ENCODE results near the gene RAPGEF1.
A peak's percentile ranks its signal among the peaks of the same experiment; 100 is the strongest.

RAPGEF1 gene

DNA sequence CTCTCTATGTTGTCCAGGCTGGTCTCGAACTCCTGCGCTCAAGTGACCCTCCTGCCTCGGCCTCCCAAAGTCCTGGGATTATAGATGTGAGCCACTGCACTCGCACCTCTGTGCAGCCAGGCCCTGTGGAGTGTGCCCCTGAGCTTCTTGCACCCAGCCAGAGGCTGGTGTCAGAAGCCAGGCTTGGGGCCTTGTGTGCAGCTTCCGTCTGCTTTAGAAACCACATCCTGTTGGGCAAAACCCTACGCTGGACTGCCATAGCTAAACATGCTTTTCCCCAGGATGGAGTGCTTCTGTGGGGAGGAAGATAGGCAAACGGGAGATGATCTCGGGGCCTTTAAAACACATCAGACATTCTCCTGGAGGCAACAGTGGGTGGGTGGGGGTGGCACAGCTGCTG lies 154.5 kb downstream of the RAPGEF1 start:
- peak; percentile 60 for DNase-seq (ENCODE audit: low spot score)

DNA sequence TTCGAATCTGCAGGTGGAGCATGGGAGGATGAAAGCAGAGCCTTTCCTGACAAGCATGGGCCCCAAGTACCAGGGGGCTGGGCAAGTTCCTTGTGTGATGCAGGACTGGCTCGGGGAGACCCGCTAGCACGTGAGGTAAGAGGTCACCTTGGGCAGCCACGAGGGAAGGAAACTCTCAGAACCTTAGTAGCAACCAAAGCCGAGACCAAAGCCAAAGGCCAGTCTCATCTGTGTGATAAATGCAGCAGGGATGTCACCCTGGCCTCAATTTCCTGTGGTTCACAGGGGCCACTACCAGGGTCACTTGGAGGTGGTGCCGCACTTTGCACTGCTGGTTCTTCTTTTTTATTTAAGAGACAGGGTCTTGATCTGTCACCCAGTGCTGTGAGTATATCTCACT lies 155.0 kb downstream of the RAPGEF1 start:
- no peak for DNase-seq (ENCODE audit: low spot score)

DNA sequence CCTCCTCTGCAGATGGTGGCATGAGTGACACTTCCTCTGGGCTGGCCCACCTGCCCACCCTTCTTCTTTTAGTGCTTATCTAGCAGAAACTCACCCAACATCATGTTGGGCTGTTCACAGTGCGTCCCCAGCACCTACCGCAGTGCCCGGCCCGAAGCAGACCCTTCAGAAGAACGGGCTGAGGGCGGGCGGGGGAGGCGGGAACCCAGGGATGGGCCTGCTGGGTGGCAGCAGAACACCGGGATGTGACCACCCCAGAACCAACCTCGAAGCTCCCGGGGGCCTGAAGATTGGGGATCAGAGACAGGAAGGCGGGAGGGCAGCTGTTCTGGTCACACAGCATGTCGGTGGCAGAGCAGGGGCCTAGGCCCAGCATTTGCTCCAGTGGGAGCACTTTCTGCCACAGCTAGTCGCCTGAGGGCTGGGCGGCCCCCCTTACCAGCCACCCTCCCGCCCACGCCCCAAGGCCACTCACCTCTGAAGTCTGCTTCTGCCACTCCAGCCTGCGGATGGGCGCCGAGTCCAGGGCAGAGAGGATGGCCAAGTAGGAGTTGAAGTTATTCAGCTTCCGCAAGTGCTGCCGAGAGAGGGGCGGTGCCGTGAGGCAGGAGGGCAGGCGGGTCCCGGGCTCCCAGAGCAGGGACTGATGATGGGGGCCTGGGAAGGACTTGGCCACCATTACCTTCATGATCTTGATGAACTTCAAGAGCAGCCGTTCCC lies 155.9 kb downstream of the RAPGEF1 start:
- DNase-seq (ENCODE audit: low spot score), result no peak

DNA sequence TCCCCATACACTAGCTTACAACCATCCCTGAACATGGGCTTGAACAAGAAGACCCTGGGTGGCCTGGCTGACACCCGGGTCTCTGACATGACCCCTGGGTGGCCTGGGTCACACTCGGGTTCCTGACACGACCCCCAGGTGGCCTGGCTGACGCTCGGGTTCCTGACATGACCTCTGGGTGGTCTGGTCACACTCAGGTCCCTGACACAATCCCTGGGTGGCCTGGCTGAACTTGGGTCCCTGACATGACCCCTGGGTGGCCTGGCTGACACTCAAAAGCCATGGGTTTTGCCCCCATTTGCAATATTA lies 156.6 kb downstream of the RAPGEF1 start:
- no peak for DNase-seq (ENCODE audit: low spot score)

DNA sequence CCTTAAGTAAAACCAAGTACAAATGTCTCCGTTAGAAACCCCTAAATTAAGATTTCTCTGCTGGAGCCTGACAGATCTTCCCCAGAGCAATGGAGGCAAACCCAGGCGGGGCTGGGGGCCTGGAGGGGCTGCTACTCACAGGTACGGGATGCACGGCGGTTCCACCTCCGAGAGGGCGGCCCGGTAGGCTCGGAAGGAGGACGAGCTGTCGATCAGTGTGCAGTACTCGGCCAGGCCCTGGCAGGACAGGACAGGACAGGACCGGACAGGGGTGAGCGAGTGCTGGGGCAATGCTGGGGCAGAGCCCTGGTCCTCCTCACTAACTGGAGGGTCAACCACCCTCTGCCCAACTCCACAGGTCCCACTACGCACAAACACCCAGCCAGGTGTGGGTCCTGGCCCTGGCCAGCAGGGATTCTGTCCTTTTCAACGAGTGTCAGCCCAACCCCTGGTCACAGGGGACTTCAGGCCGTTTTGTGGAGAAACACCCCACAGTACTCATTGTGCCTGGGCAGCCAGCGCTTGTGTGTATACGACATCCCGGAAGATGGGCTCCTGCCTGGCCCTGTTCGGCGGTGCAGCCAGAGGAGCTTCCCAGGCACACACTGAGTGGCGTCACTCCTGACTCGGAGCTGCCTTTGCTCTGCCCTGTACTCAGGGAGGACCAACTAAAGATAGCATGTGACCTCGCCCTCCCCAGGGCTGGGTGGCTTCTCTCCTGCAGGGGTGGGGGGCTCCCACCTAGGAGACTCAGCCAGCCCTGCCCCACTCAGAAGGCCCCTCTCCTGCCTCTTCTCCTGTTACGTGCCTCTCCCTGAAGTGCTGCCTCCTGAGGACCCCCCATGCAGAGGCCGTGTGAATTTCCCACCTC lies 157.2 kb downstream of the RAPGEF1 start:
- no peak for DNase-seq (ENCODE audit: low spot score)

DNA sequence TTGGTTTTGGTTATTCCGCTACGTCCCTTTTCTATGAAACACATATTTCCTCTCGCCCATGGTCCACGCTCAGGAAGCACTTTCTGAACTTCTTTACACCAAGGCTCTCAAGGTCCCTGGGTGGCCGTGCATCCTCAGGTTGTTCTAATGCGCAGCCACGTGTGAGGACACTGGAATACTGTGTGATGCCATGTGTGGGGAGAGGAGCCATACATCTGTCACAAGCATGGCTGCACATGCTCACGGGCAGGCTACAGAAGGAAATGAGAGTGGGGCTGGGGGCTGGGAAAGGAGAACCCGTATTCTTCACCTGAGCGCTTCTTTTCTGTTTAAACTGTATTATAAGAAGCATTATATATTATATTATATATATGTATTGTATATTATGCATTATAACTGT lies 157.8 kb downstream of the RAPGEF1 start:
- no peak for DNase-seq (ENCODE audit: low spot score)

DNA sequence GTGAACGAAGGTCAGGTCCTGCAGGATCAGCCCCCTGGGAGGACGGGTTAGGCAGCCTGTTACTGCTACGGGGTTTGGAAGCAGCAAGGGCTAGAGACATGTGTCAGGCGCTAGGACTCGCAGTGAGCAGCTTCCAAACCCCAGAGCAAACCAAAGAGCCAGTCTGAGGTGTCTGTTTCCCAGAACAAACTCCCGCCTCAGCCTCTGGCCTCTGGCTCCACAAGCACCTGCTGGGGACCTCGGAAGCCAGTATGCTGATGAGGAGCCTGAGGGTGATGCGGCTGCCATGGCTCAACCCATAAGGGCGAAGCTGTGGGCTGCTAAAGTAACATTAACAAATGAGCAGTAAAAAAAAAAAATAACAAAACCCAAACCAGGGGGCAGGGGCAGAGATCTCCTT lies 159.5 kb downstream of the RAPGEF1 start:
- DNase-seq (ENCODE audit: low spot score), result no peak

DNA sequence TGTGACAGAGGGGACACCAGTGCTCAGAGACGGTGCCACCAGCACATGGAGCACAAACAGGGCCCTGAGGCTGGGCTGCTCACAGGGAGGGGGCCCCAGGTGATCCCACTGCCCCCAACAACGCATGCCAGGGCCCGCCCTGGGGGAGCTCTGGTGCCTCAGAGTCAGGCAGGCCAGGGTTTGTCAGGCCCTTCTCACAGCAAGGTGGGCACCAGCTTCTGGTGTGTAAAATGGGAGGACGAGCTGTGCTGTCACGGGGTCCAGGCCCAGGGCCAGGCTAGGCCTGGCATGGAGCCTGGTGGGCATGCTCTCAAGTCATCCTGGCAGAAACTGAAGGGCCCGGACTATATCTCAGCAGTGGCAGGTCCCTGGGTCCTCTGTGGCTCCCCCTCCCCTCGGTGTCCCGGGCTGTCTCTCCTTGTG lies 160.1 kb downstream of the RAPGEF1 start:
- peak; percentile 45 for DNase-seq (ENCODE audit: low spot score)

DNA sequence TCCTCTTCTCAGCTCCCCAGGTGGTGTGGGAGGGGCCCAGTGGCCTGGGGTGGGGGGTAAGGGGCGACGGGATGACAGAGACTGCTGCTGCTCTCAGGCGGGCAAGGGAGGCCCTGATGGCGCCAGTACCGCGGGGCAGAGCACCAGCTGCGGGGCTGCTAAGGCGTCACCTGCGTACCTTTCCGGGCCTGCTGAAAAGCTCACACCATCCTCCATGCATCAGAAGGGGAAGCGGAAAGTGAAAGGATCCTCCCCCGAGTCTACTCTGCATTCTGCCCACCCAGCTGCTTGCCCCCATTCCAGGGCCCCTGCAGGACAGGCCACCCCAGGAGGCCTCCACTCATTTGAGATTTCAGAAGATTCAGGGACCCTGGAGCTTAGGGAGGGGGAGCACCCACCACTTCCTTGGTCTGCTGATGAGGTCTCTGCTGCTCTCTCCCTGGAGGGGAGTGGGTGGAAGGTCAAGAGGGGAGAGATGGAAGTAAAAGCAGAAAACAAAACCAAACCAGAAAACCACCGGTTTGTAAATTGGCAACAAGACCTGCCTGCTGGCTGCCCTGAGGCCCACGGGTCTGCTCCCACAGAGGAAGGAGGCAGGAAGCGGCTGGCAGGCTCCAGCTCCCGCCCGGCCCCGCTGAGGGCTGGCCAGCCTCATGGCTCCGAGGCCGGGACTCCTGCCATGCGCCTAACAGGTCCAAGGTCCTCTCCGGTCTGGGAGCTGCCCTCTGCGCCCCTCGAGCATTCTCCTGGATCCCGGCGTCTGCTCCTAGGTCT lies 161.0 kb downstream of the RAPGEF1 start:
- DNase-seq (ENCODE audit: low spot score), result peak; percentile 55

DNA sequence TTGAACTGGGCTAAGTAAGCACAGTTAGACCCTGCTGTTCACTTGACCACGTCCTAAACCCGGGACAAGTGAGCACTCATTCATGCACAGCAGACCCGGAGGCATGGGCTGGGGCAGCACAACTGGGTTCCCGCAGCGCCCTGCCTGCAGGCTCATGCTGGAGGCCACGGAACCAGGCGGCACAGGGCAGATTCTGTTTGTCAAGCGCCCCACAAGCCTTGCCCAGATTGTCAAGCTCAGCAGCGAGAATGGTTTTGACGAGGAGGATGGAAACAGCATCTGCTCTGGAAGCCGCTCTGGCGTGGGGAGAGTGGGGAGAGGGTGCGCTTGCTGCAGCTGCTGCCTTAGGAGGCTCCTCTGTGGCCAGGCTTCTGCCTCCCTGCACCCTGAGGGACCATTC lies 161.9 kb downstream of the RAPGEF1 start:
- peak; percentile 67 for DNase-seq (ENCODE audit: low spot score)

DNA sequence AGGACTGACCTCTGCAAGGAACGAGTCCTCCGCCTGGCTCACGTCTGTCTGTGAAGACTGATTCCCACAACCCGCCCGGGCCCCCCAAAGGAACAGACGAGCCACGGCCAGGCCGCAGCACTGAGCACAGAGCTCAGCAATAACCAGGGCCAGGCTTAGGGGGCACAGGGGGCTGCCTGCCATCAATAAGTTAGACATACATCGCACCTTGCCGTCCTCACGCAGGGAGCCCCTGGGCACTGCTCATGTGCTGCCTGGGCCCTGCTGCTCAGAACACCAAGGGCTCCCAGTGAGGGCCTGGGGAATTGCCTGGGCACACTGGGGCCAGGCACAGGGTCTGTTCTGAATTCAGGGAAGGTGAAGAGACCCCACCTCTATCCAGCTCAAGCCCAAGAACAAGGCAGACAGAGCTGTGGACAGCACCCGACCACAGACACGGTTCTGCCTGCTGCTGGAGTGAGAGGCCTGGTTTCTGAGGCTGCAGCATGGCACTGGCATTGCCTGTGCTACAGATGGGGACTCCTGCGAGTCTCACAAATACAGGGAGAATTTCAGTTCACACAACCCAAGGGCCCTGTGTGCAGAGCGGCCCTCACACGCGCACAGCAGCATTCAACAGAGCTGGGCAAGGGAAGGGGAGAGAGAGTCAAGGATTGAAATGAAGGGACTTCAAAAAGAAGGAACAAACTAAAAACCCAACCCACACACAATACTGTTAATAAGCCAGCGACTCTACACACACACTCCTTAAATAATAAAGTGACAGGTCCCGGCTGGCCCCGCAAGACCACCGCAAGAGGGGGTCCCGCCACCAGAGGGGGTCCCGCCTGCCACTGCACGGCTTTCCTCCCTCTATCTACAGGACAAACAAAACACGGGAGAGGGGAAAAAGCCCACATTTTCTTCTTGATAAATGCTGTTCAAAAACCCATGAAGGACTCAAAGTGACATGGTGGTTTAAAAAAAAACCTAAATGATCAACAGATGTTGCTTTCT lies 162.6 kb downstream of the RAPGEF1 start:
- DNase-seq (ENCODE audit: low spot score), result peak; percentile 3

DNA sequence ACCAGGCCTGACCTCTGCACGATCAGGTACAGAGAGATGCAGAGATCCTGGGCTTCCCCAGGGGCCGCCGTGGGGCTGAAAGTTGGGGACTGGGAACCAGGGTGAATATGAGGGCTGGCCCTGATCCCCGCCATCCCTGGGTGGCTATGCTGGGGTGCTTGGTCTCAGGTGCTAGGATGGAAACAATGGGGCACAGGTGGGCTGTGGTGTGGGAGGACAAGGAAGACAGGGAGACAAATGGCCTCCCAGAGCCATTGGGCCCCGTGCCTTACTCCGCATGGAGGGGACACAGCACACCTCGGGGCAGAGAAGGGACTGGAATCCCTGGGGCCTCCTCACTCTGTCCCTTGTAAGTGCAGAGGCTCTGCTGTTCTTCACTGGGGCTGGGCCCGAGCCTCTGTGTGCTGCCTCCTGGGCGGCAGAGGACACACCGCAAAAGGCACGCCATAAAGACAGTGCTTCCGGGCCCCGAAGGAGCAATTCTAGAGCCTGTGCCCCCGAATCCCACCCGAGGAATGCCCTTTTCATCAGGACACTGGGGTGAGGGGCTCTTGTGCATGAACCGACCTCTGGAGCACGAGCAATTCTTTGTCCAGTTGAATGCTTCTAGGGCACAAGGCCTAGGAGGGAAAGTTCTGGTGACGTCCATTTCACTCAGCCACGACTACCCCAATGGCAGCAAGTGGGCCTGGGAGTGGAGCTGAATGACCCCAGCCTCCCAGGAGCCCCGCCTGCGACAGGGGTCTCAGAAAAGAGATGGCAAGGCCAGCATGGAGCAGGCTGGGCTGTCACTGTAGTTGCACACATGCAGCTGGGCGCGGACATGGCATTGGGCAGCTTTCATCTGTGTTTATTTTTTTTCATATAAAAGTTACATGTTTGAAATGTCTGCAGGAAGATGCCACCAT lies 163.7 kb downstream of the RAPGEF1 start:
- DNase-seq (ENCODE audit: low spot score), result no peak

DNA sequence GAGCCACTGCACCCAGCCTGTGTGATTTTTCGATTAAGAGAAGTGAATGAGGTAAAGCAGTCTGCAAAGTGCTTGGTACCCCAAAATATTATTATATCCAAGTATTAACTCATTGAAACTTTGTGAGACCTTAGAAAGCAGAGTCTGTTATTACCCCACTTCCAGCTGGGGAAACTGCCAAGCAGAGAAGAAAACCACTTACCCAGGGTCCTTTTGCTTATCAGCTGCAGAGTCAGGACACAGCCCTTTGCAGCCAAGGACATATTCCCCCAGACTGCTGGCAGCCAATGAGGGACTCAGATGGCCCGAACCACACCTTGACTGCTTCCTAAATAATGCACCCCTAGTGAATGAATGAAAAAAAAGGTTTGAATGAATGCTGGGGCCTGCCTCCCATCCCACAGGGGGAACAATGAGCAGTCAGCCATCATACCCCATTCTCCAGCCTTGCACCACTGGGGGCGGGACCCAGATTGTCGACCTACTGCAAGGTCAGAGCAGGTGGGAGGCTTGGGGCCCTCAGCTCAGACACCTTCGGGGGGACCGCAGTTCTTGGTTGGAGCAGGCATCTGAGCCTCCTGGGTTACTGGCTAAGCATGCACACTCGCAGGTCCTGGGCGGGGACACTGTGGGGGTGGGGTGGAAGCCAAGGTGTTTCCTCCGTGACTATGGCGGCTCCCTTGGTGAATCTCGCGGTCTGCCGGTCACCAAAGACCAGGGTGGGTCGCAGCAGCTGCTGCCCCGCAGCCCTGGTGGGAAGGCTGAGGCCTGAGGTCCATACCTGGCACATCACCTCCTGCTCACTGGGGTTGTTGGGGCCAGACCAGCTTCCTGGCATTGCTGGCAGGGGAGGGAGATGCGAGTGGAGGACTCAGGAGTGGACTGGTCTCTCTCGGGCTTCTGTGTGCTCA lies 164.9 kb downstream of the RAPGEF1 start:
- peak; percentile 1 for DNase-seq (ENCODE audit: low spot score)

DNA sequence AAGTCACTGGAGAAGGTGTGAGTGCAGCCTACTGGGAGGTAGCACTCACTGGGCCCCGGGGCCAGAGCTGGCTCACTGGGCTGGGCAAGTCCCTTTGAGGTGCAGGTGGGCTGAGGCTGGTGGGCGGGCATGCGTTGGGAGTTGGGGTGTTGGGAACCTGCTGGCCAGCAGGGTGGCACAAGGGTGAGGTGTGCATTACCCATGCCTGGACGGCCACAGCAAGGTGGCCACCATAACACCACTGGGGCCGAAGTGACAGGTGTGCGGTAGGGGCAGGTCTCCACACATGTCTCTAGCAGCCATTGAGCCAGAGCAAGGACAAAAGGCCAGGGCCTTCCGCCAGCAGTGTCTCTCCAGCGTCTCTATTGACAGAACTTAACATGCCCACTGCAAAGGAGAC lies 172.0 kb downstream of the RAPGEF1 start:
- no peak for DNase-seq (ENCODE audit: low spot score)

DNA sequence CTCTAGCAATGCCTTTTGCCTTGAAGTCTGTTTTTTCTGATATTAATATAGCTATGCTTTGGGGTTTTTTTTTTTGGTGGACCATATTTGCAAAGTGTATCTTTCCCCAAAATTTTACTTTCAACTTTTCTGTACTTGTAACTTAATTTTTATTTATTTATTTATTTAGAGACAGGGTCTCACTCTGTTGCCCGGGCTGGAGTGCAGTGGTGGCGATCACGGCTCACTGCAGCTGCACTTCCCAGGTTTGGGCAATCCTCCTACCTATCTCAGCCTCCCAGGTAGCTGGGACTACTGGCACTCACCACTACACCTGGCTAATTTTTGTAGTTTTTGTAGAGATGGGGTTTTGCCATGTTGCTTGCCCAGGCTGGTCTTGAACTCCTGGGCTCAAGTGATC lies 173.7 kb downstream of the RAPGEF1 start:
- DNase-seq (ENCODE audit: low spot score), result no peak

DNA sequence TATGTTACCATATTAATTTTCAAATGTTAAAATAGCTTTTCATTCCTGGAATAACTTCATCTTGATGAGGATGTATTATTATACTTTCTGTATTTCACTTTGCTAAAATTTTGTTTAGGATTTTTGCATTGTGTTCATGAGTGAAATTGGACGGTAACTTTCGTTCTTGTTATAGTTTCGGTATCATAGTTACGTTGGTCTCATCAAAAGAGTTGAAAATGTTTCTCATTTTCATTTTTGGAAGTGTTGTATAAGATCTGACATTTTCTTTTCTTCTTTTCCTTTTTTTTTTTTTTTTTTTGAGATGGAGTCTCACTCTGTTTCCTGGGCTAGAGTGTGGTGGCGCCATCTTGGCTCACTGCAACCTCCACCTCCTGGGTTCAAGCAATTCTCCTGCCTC lies 174.5 kb downstream of the RAPGEF1 start:
- DNase-seq (ENCODE audit: low spot score), result no peak

DNA sequence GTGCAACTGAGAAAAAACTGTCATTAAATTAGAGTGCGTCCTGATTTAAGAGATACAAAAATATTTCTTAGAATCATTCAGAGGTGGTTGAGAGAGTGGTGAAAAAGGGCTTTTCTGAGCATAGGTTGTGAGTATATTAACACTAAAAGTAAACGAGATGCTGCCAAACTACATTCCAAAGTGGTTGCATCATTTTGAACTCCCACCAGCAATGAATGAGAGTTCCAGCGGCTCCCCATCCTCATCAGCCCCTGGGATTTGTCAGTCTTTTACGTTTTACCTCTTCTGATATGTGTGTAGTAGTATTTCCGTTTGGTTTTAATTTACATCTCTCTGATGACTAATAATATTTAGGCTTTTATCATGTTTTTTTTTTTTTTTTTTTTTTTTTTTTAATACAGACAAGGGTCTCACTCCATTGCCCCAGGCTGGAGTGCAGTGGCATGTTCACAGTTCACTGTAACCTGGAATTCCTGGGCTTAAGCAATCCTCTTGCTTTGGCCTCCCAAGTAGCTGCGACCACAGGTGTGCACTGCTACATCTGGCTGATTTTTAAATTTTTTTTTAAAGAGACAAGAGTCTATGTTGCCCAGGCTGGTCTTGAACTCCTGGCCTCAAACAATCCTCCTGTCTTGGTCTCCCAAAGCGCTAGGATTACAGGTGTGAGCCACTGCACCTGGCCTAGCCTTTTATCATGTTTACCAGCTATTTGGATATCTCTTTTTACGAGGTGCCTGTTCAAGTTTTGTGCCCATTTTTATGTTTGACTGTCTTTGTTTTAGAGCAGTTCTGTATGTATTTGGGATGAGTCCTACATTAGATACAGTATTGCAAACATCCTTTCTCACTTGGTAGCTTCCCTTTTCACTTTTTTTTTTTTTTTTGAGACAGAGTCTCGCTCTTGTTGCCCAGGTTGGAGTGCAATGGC lies 177.6 kb downstream of the RAPGEF1 start:
- no peak for DNase-seq (ENCODE audit: low spot score)

DNA sequence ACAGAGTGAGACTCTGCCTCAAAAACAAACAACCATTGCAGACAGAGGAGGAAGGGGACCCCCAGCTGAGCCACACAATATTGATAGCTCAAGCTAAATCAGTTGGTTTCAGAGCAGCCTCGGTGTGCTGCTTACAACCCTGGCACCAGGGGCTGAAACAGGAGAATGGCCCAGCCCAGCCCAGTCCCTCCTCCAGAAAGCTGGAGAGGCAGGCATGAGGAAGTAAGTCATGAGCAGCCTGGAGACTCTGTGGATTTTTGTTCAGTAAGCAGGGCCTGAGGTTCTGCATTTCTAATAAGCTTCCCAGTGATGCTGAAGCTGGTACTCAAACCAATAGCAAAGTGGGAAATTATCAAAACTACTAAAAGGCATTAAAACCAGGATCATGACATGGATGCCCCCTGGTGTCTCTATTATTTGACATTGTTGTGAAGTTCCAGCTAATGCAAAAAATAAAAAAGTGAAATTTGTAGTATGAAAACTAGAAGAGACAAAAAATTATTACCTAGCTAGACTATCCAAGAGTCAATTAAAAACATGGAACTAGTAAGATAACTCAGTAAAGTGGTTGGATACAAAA lies 180.4 kb downstream of the RAPGEF1 start:
- DNase-seq (ENCODE audit: low spot score), result no peak
